ENCODE data around the gene WDFY4.

GRCh38 chr10:49028639-49029038 lies 344.0 kb downstream of the WDFY4 start:
- TF ChIP-seq, protein P1, sequence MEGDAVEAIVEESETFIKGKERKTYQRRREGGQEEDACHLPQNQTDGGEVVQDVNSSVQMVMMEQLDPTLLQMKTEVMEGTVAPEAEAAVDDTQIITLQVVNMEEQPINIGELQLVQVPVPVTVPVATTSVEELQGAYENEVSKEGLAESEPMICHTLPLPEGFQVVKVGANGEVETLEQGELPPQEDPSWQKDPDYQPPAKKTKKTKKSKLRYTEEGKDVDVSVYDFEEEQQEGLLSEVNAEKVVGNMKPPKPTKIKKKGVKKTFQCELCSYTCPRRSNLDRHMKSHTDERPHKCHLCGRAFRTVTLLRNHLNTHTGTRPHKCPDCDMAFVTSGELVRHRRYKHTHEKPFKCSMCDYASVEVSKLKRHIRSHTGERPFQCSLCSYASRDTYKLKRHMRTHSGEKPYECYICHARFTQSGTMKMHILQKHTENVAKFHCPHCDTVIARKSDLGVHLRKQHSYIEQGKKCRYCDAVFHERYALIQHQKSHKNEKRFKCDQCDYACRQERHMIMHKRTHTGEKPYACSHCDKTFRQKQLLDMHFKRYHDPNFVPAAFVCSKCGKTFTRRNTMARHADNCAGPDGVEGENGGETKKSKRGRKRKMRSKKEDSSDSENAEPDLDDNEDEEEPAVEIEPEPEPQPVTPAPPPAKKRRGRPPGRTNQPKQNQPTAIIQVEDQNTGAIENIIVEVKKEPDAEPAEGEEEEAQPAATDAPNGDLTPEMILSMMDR (IDR thresholded peaks at IDR 0.05), result no peak
- no peak for TF ChIP-seq POLR2A (IDR thresholded peaks at IDR 0.05)
